Naive B cell (primary cell): Measurements from ENCODE around the gene ACP1. TPM values are rescaled to one million over a fixed set of nuclear protein-coding genes. Genes with fewer than 3 reads are reported as not detected.

Experiments used
- ATAC-seq, 2 donors: fragments of 150-1000 bp; cut with Tn5 transposase; 2 replicates each; pipeline ENCODE4 v1.10.0; 2021; ENCODE audit warnings: low read depth in 2 of 2, mild to moderate bottlenecking in 2 of 2, moderate library complexity in 2 of 2
- DNase-seq: peaks from one replicate; pipeline ENCODE4 v3.0.0; 2022
- H3K27ac Mint-ChIP-seq, 6 donors: one replicate each; pipeline ENCODE4 v1.8.0; 2020 to 2022; ENCODE audit warnings: mild to moderate bottlenecking in 6 of 6, mixed read lengths in 6 of 6, moderate library complexity in 5 of 6, inconsistent platforms in 2 of 6
- H3K27me3 Mint-ChIP-seq, 3 donors: one replicate each; pipeline ENCODE4 v1.8.0; 2021 to 2022; ENCODE audit warnings: mixed read lengths in 3 of 3, mild to moderate bottlenecking in 1 of 3
- H3K36me3 Mint-ChIP-seq, 2 donors: one replicate each; pipeline ENCODE4 v1.8.0; 2020 to 2022; ENCODE audit warnings: mixed read lengths in 2 of 2, inconsistent platforms in 1 of 2, mild to moderate bottlenecking in 1 of 2
- H3K4me1 Mint-ChIP-seq, 3 donors: one replicate each; pipeline ENCODE4 v1.8.0; 2020 to 2022; ENCODE audit warnings: mixed read lengths in 3 of 3, inconsistent platforms in 1 of 3, mild to moderate bottlenecking in 1 of 3, moderate library complexity in 1 of 3
- H3K4me3 Mint-ChIP-seq, 8 donors: one replicate each; pipeline ENCODE4 v1.8.0; 2020 to 2022; ENCODE audit warnings: mild to moderate bottlenecking in 8 of 8, mixed read lengths in 8 of 8, moderate library complexity in 8 of 8, inconsistent platforms in 2 of 8
- H3K9me3 Mint-ChIP-seq, 7 donors: one replicate each; pipeline ENCODE4 v1.8.0; 2020 to 2022; ENCODE audit warnings: mixed read lengths in 7 of 7, mild to moderate bottlenecking in 5 of 7, inconsistent platforms in 2 of 7, moderate library complexity in 1 of 7
- polyA plus RNA-seq, 6 donors: library from polyadenylated mRNA; unstranded; fragments of 300-500 nt; fragmentation: Illumina TruSeq; gene quantifications; one replicate each; pipeline ENCODE4 v1.2.3, GENCODE V29; 2021; ENCODE audit warnings: low read depth in 6 of 6

The ACP1 gene
- polyA plus RNA-seq, 6 donors from 2014 or later: 202 to 385 (median 219) TPM

GRCh38 chr2:278312-278926, 13.7 kb downstream of the ACP1 start:
- Mint-ChIP-seq H3K4me3 (no peak overlapping the region), H3K9me3 (no peaks in the 10 kb centered on the region), H3K36me3 (peaks cover 0 to 20% of the 10 kb centered on the region in 2 donors), H3K4me1 (peaks cover 9 to 22% (median 19%) of the 10 kb centered on the region in 3 donors), H3K27me3 (no peaks in the 10 kb centered on the region), H3K27ac (no peak overlapping the region)
- ATAC-seq (no peak), DNase-seq (no peak)

- DNase-seq (no peak), ATAC-seq (no peak)
- Mint-ChIP-seq H3K36me3 (peaks cover 0 to 20% of the 10 kb centered on the region in 2 donors), H3K27ac (peak overlapping the region in 1 of 6 donors; percentile 44), H3K27me3 (no peaks in the 10 kb centered on the region), H3K4me3 (no peak overlapping the region), H3K9me3 (no peaks in the 10 kb centered on the region), H3K4me1 (peaks cover 9 to 22% (median 18%) of the 10 kb centered on the region in 3 donors)
Measured at GRCh38 chr2:278927-279320, 14.2 kb downstream of the ACP1 start.

- no peaks in the 10 kb centered on the region for H3K27me3 Mint-ChIP-seq
Measured at GRCh38 chr2:279366-279765, 14.6 kb downstream of the ACP1 start.

GRCh38 chr2:279956-280649, 15.4 kb downstream of the ACP1 start:
- Mint-ChIP-seq H3K4me1 (peaks cover 5 to 14% (median 11%) of the 10 kb centered on the region in 3 donors), H3K36me3 (peaks cover 0 to 17% of the 10 kb centered on the region in 2 donors), H3K27me3 (peaks cover 0 to 4% (median 2%) of the 10 kb centered on the region in 3 donors), H3K27ac (peak overlapping the region in 1 of 6 donors; percentile 63), H3K9me3 (no peaks in the 10 kb centered on the region), H3K4me3 (no peak overlapping the region)
- no peak for DNase-seq
- ATAC-seq: no peak

More at GRCh38 chr2:279366-279765, 14.6 kb downstream of the ACP1 start:
- Mint-ChIP-seq H3K9me3 (no peaks in the 10 kb centered on the region), H3K4me1 (peaks cover 8 to 22% (median 17%) of the 10 kb centered on the region in 3 donors), H3K4me3 (no peak overlapping the region), H3K27ac (no peak overlapping the region), H3K36me3 (peaks cover 0 to 20% of the 10 kb centered on the region in 2 donors)
- ATAC-seq (no peak), DNase-seq (no peak)

- Mint-ChIP-seq H3K4me1 (peaks cover 3 to 8% (median 5%) of the 10 kb centered on the region in 3 donors), H3K27me3 (peaks cover 5 to 7% (median 7%) of the 10 kb centered on the region in 3 donors), H3K27ac (no peak overlapping the region), H3K4me3 (no peak overlapping the region), H3K36me3 (peaks cover 0 to 17% of the 10 kb centered on the region in 2 donors), H3K9me3 (no peaks in the 10 kb centered on the region)
- ATAC-seq (no peak), DNase-seq (no peak)
Measured at GRCh38 chr2:280650-281110, 15.9 kb downstream of the ACP1 start.

GRCh38 chr2:281381-281780, 16.6 kb downstream of the ACP1 start:
- no peaks in the 10 kb centered on the region for H3K9me3 Mint-ChIP-seq
- H3K4me3 Mint-ChIP-seq: no peak overlapping the region
- no peak for DNase-seq
- no peak for ATAC-seq
- no peak overlapping the region for H3K27ac Mint-ChIP-seq
- peaks cover 11 to 13% (median 12%) of the 10 kb centered on the region in 3 donors for H3K27me3 Mint-ChIP-seq
- H3K36me3 Mint-ChIP-seq: peaks cover 0 to 17% of the 10 kb centered on the region in 2 donors
- H3K4me1 Mint-ChIP-seq: peaks cover 0 to 7% (median 1%) of the 10 kb centered on the region in 3 donors

GRCh38 chr2:282371-283263, 17.9 kb downstream of the ACP1 start:
- Mint-ChIP-seq H3K27ac (no peak overlapping the region), H3K36me3 (peaks cover 0 to 11% of the 10 kb centered on the region in 2 donors), H3K4me1 (peaks cover 3 to 7% (median 4%) of the 10 kb centered on the region in 3 donors), H3K9me3 (no peaks in the 10 kb centered on the region), H3K4me3 (no peak overlapping the region), H3K27me3 (peaks cover 11 to 18% (median 17%) of the 10 kb centered on the region in 3 donors)
- no peak for ATAC-seq
- no peak for DNase-seq

GRCh38 chr2:283996-284794, 19.4 kb downstream of the ACP1 start:
- Mint-ChIP-seq H3K4me1 (peaks cover 3 to 7% (median 4%) of the 10 kb centered on the region in 3 donors), H3K27me3 (peaks cover 11 to 18% (median 17%) of the 10 kb centered on the region in 3 donors), H3K36me3 (no peaks in the 10 kb centered on the region), H3K27ac (no peak overlapping the region), H3K4me3 (no peak overlapping the region), H3K9me3 (no peaks in the 10 kb centered on the region)
- ATAC-seq: no peak
- DNase-seq: no peak

GRCh38 chr2:284896-285492, 20.2 kb downstream of the ACP1 start:
- peaks cover 6 to 9% (median 7%) of the 10 kb centered on the region in 3 donors for H3K4me1 Mint-ChIP-seq
- H3K36me3 Mint-ChIP-seq: no peaks in the 10 kb centered on the region
- H3K27me3 Mint-ChIP-seq: peaks cover 16 to 24% (median 20%) of the 10 kb centered on the region in 3 donors
- DNase-seq: no peak
- ATAC-seq: no peak
- peak overlapping the region in 1 of 6 donors; percentile 33 for H3K27ac Mint-ChIP-seq
- H3K9me3 Mint-ChIP-seq: no peaks in the 10 kb centered on the region
- peak overlapping the region in 2 of 8 donors; percentile 29 to 75 for H3K4me3 Mint-ChIP-seq

GRCh38 chr2:285531-285930, 20.8 kb downstream of the ACP1 start:
- H3K27me3 Mint-ChIP-seq: peaks cover 19 to 29% (median 23%) of the 10 kb centered on the region in 3 donors
- H3K4me1 Mint-ChIP-seq: peaks cover 7 to 12% (median 9%) of the 10 kb centered on the region in 3 donors
- H3K9me3 Mint-ChIP-seq: no peaks in the 10 kb centered on the region
- DNase-seq (no peak), ATAC-seq (no peak)
- H3K27ac Mint-ChIP-seq: peak overlapping the region in 1 of 6 donors; percentile 33
- peak overlapping the region in 5 of 8 donors; percentile 2 to 75 (median 36) for H3K4me3 Mint-ChIP-seq
- H3K36me3 Mint-ChIP-seq: no peaks in the 10 kb centered on the region

- H3K4me3 Mint-ChIP-seq: peak overlapping the region in 7 of 8 donors; percentile 2 to 75 (median 36)
- H3K4me1 Mint-ChIP-seq: peaks cover 7 to 12% (median 9%) of the 10 kb centered on the region in 3 donors
- H3K27ac Mint-ChIP-seq: peak overlapping the region in 1 of 6 donors; percentile 58
Measured at GRCh38 chr2:286035-286434, 21.3 kb downstream of the ACP1 start.

GRCh38 chr2:286774-287392, 22.1 kb downstream of the ACP1 start:
- no peak overlapping the region for H3K27ac Mint-ChIP-seq
- peaks cover 7 to 12% (median 9%) of the 10 kb centered on the region in 3 donors for H3K4me1 Mint-ChIP-seq
- peaks cover 19 to 34% (median 26%) of the 10 kb centered on the region in 3 donors for H3K27me3 Mint-ChIP-seq
- DNase-seq: no peak
- H3K36me3 Mint-ChIP-seq: no peaks in the 10 kb centered on the region
- H3K9me3 Mint-ChIP-seq: no peaks in the 10 kb centered on the region
- H3K4me3 Mint-ChIP-seq: peak overlapping the region in 7 of 8 donors; percentile 36 to 82 (median 68)
- no peak for ATAC-seq

More at GRCh38 chr2:286035-286434, 21.3 kb downstream of the ACP1 start:
- no peaks in the 10 kb centered on the region for H3K36me3 Mint-ChIP-seq
- DNase-seq (no peak), ATAC-seq (no peak)
- H3K9me3 Mint-ChIP-seq: no peaks in the 10 kb centered on the region
- H3K27me3 Mint-ChIP-seq: peaks cover 19 to 34% (median 23%) of the 10 kb centered on the region in 3 donors
